Chondrocyte (in vitro differentiated cells): ENCODE data around the gene MAP3K20. TPM values are rescaled to one million over a fixed set of nuclear protein-coding genes. Genes with fewer than 3 reads are reported as not detected.
"Not testable (repeated sequence)": the region's sequence is repeated elsewhere in the genome, so short reads cannot be mapped to it uniquely, and the experiment has no call there.

ENCODE experiments used
- DNase-seq: peaks from one replicate; pipeline ENCODE4 v3.0.0; 2021; ENCODE audit warnings: mixed read lengths, low spot score
- H3K27ac Mint-ChIP-seq: one replicate; pipeline ENCODE4 v1.8.0; 2021; ENCODE audit warnings: mild to moderate bottlenecking, moderate library complexity, mixed read lengths; ENCODE audit not compliant: unreplicated experiment
- H3K27me3 Mint-ChIP-seq: 2 replicates; pipeline ENCODE4 v1.8.0; 2021; ENCODE audit warnings: low read depth, mixed read lengths
- H3K36me3 Mint-ChIP-seq: 2 replicates; pipeline ENCODE4 v1.8.0; 2021; ENCODE audit warnings: low read depth, mixed read lengths
- H3K4me1 Mint-ChIP-seq: 2 replicates; pipeline ENCODE4 v1.8.0; 2021; ENCODE audit warnings: low read depth, mild to moderate bottlenecking, mixed read lengths
- H3K4me3 Mint-ChIP-seq: one replicate; pipeline ENCODE4 v1.8.0; 2021; ENCODE audit warnings: mild to moderate bottlenecking, moderate library complexity, mixed read lengths; ENCODE audit not compliant: unreplicated experiment
- H3K9me3 Mint-ChIP-seq: 2 replicates; pipeline ENCODE4 v1.8.0; 2021; ENCODE audit warnings: low read depth, mixed read lengths
- CTCF ChIP-seq: fragments of 200-600 bp; sonication (generic); IDR thresholded peaks from 2 replicates; pipeline ENCODE4 v1.5.0; 2021; ENCODE audit warnings: antibody characterized with exemption, mild to moderate bottlenecking, moderate library complexity
- total RNA-seq: library from RNA; stranded (reverse); gene quantifications from 3 replicates; pipeline ENCODE4 v1.2.1, GENCODE V29; 2021

Gene MAP3K20
- total RNA-seq, 1 donor from 2014 or later = 68.5 TPM

- H3K27me3 Mint-ChIP-seq = no peaks in the 10 kb centered on the region
- H3K36me3 Mint-ChIP-seq = peaks cover 13% of the 10 kb centered on the region
- no peak for TF ChIP-seq CTCF
- no peak overlapping the region for H3K27ac Mint-ChIP-seq
- H3K4me1 Mint-ChIP-seq = peaks cover 22% of the 10 kb centered on the region
- no peak for DNase-seq
- no peaks in the 10 kb centered on the region for H3K9me3 Mint-ChIP-seq
- H3K4me3 Mint-ChIP-seq = no peak overlapping the region
Observed at GRCh38 chr2:173199294-173199693, 123.6 kb downstream of the MAP3K20 start.

- TF ChIP-seq CTCF = no peak
- no peaks in the 10 kb centered on the region for H3K27me3 Mint-ChIP-seq
- peaks cover 16% of the 10 kb centered on the region for H3K36me3 Mint-ChIP-seq
- H3K4me3 Mint-ChIP-seq = no peak overlapping the region
- H3K4me1 Mint-ChIP-seq = peaks cover 8% of the 10 kb centered on the region
- no peak overlapping the region for H3K27ac Mint-ChIP-seq
- no peaks in the 10 kb centered on the region for H3K9me3 Mint-ChIP-seq
- no peak for DNase-seq
Observed at GRCh38 chr2:173202570-173202969, 126.9 kb downstream of the MAP3K20 start.

- Mint-ChIP-seq H3K9me3 (no peaks in the 10 kb centered on the region), H3K27ac (no peak overlapping the region), H3K27me3 (no peaks in the 10 kb centered on the region), H3K4me1 (peaks cover 4% of the 10 kb centered on the region), H3K4me3 (no peak overlapping the region), H3K36me3 (peaks cover 7% of the 10 kb centered on the region)
- DNase-seq = no peak
- no peak for TF ChIP-seq CTCF
Observed at GRCh38 chr2:173204316-173204715, 128.7 kb downstream of the MAP3K20 start.

- Mint-ChIP-seq H3K4me1 (peaks cover 10% of the 10 kb centered on the region), H3K9me3 (no peaks in the 10 kb centered on the region), H3K4me3 (no peak overlapping the region), H3K27ac (no peak overlapping the region), H3K27me3 (no peaks in the 10 kb centered on the region), H3K36me3 (peaks cover 9% of the 10 kb centered on the region)
- no peak for TF ChIP-seq CTCF
- no peak for DNase-seq
Observed at GRCh38 chr2:173205375-173205774, 129.7 kb downstream of the MAP3K20 start.

- H3K4me1 Mint-ChIP-seq = peaks cover 16% of the 10 kb centered on the region
- not testable (repeated sequence) for H3K27ac Mint-ChIP-seq, H3K27me3 Mint-ChIP-seq, H3K9me3 Mint-ChIP-seq, DNase-seq, H3K4me3 Mint-ChIP-seq
- H3K36me3 Mint-ChIP-seq = peaks cover 16% of the 10 kb centered on the region
Observed at GRCh38 chr2:173207124-173207523, 131.5 kb downstream of the MAP3K20 start.
